Measurements from ENCODE around the gene SCML1. TPM values are rescaled to one million over a fixed set of nuclear protein-coding genes. Genes with fewer than 3 reads are reported as not detected.

SCML1 gene
- polyA plus RNA-seq, 1 donor (not counting 4 experiments of a cell fraction or from before 2014, with no cell fraction given) = 19.9 TPM

- Histone ChIP-seq H3K36me3 (ENCODE audit: control insufficient read depth in 2 of 2, extremely low read depth in 1 of 2, insufficient read depth in 2 of 2, low read length in 2 of 2) (peaks cover 0 to 3% of the 10 kb centered on the region in 2 experiments), H3K9me1 (ENCODE audit: control insufficient read depth, extremely low read depth, insufficient read depth, low read length) (no peaks in the 10 kb centered on the region), H3K4me1 (ENCODE audit: control insufficient read depth, extremely low read depth, insufficient read depth, low read length) (peaks cover 13% of the 10 kb centered on the region), H3K27me3 (ENCODE audit: control insufficient read depth, extremely low read depth, insufficient read depth, low read length) (no peaks in the 10 kb centered on the region), H4K20me1 (ENCODE audit: control insufficient read depth, extremely low read depth, insufficient read depth, low read length) (no peaks in the 10 kb centered on the region), H3K9me3 (ENCODE audit: control insufficient read depth, low read depth, low read length) (no peaks in the 10 kb centered on the region), H3K27ac (ENCODE audit: control insufficient read depth, insufficient read depth, low read length) (peak overlapping the region; percentile 31), H3K4me3 (ENCODE audit: control insufficient read depth in 2 of 3, extremely low read depth in 1 of 3, insufficient read depth in 2 of 3, low read depth in 1 of 3, low read length in 3 of 3) (no peak overlapping the region), H3K79me2 (ENCODE audit: control insufficient read depth, insufficient read depth, low read length) (no peaks in the 10 kb centered on the region), H3K4me2 (ENCODE audit: control insufficient read depth, extremely low read depth, insufficient read depth, low read depth, low read length) (no peak overlapping the region), H3K9ac (ENCODE audit: control insufficient read depth, extremely low read depth, insufficient read depth, low read length) (no peak overlapping the region), H2AFZ (ENCODE audit: control insufficient read depth, low read length) (no peak overlapping the region)
- DNase-seq (ENCODE audit: low read depth, low spot score) (peak; percentile 9), FAIRE-seq (peak; percentile 46)
- no peak for TF ChIP-seq EZH2 (IDR thresholded peaks at IDR 0.05; ENCODE audit: low read length)
- no peak for TF ChIP-seq CTCF (optimal IDR thresholded peaks at IDR 0.05 in 1 of 3, IDR thresholded peaks at IDR 0.05 in 1 of 3, conservative IDR thresholded peaks at IDR 0.05 in 1 of 3; ENCODE audit: extremely low read depth in 1 of 3, insufficient read depth in 2 of 3, low read length in 3 of 3)
- dilution Hi-C loops (cut with MboI; ENCODE audit: extremely low pct_ligation_motif_present, low sequenced_read_pairs) = no loop called here
Observed at GRCh38 chrX:17703201-17703600, 34.1 kb upstream of the SCML1 start.

- TF ChIP-seq EZH2 (IDR thresholded peaks at IDR 0.05; ENCODE audit: low read length) (no peak), CTCF (optimal IDR thresholded peaks at IDR 0.05 in 1 of 3, IDR thresholded peaks at IDR 0.05 in 1 of 3, conservative IDR thresholded peaks at IDR 0.05 in 1 of 3; ENCODE audit: extremely low read depth in 1 of 3, insufficient read depth in 2 of 3, low read length in 3 of 3) (no peak)
- Histone ChIP-seq H3K4me1 (ENCODE audit: control insufficient read depth, extremely low read depth, insufficient read depth, low read length) (peaks cover 13% of the 10 kb centered on the region), H3K9me3 (ENCODE audit: control insufficient read depth, low read depth, low read length) (no peaks in the 10 kb centered on the region), H3K9me1 (ENCODE audit: control insufficient read depth, extremely low read depth, insufficient read depth, low read length) (no peaks in the 10 kb centered on the region), H3K4me2 (ENCODE audit: control insufficient read depth, extremely low read depth, insufficient read depth, low read depth, low read length) (no peak overlapping the region), H3K9ac (ENCODE audit: control insufficient read depth, extremely low read depth, insufficient read depth, low read length) (no peak overlapping the region), H4K20me1 (ENCODE audit: control insufficient read depth, extremely low read depth, insufficient read depth, low read length) (no peaks in the 10 kb centered on the region), H2AFZ (ENCODE audit: control insufficient read depth, low read length) (no peak overlapping the region), H3K27me3 (ENCODE audit: control insufficient read depth, extremely low read depth, insufficient read depth, low read length) (no peaks in the 10 kb centered on the region), H3K27ac (ENCODE audit: control insufficient read depth, insufficient read depth, low read length) (no peak overlapping the region), H3K79me2 (ENCODE audit: control insufficient read depth, insufficient read depth, low read length) (no peaks in the 10 kb centered on the region), H3K4me3 (ENCODE audit: control insufficient read depth in 2 of 3, extremely low read depth in 1 of 3, insufficient read depth in 2 of 3, low read depth in 1 of 3, low read length in 3 of 3) (no peak overlapping the region), H3K36me3 (ENCODE audit: control insufficient read depth in 2 of 2, extremely low read depth in 1 of 2, insufficient read depth in 2 of 2, low read length in 2 of 2) (peaks cover 0 to 3% of the 10 kb centered on the region in 2 experiments)
- no peak for FAIRE-seq
- dilution Hi-C loops (cut with MboI; ENCODE audit: extremely low pct_ligation_motif_present, low sequenced_read_pairs) = no loop called here
- DNase-seq (ENCODE audit: low read depth, low spot score) = no peak
Observed at GRCh38 chrX:17705211-17705610, 32.1 kb upstream of the SCML1 start.
